Ectodermal cell (in vitro differentiated cells): ENCODE results near the gene HOXD1.

Source experiments
- H3K27ac ChIP-seq: 2 replicates; pipeline ENCODE4 v1.7.0; 2013; ENCODE audit warnings: mild to moderate bottlenecking, low read depth, low read length; ENCODE audit not compliant: insufficient read depth, poor library complexity, severe bottlenecking
- H3K27me3 ChIP-seq: 2 replicates; pipeline ENCODE4 v1.7.0; 2013; ENCODE audit warnings: mild to moderate bottlenecking, low read length; ENCODE audit not compliant: insufficient read depth, control insufficient read depth, poor library complexity, severe bottlenecking
- H3K36me3 ChIP-seq: one replicate; pipeline ENCODE4 v1.7.0; 2013; ENCODE audit warnings: low read length; ENCODE audit not compliant: control insufficient read depth, insufficient read depth
- H3K4me1 ChIP-seq: one replicate; pipeline ENCODE4 v1.7.0; 2013; ENCODE audit warnings: low read length; ENCODE audit not compliant: control insufficient read depth, insufficient read depth
- H3K4me3 ChIP-seq: 2 replicates; pipeline ENCODE4 v1.7.0; 2013; ENCODE audit warnings: low read depth, low read length, control low read depth; ENCODE audit not compliant: insufficient read depth
- H3K9me3 ChIP-seq: 2 replicates; pipeline ENCODE4 v1.7.0; 2013; ENCODE audit warnings: mild to moderate bottlenecking, low read length, moderate library complexity; ENCODE audit not compliant: control insufficient read depth
- WGBS, 2 experiments: methylation state at CpG; one replicate each; pipeline ENCODE4 v1.1.7; 2013; ENCODE audit warnings: missing lambda C conversion rate in 2 of 2; 5-methylcytosine and 5-hydroxymethylcytosine counted together

The HOXD1 gene

GRCh38 chr2:176167398-176167797 lies 21.1 kb upstream of the HOXD1 start:
- Histone ChIP-seq H3K4me1 (no peaks in the 10 kb centered on the region), H3K36me3 (no peaks in the 10 kb centered on the region), H3K9me3 (no peaks in the 10 kb centered on the region), H3K27ac (no peak overlapping the region), H3K4me3 (no peak overlapping the region), H3K27me3 (peaks cover 100% of the 10 kb centered on the region)
- 53% methylated on average over 1 of the region's 1 CpG; no CpG with 5 or more reads in 1 of the 2 experiments for WGBS, 2 experiments

- Histone ChIP-seq H3K4me3 (no peak overlapping the region), H3K9me3 (no peaks in the 10 kb centered on the region), H3K27ac (no peak overlapping the region), H3K27me3 (peaks cover 100% of the 10 kb centered on the region), H3K36me3 (no peaks in the 10 kb centered on the region), H3K4me1 (no peaks in the 10 kb centered on the region)
- WGBS, 2 experiments, result 40 to 44% methylated on average over 5 of the region's 5 CpGs
These were observed 19.3 kb upstream of the HOXD1 start for GRCh38 chr2:176169181-176169580.

- H3K4me1 ChIP-seq, result peaks cover 3% of the 10 kb centered on the region
- H3K9me3 ChIP-seq, result no peaks in the 10 kb centered on the region
- no peaks in the 10 kb centered on the region for H3K36me3 ChIP-seq
- no peak overlapping the region for H3K4me3 ChIP-seq
- no peak overlapping the region for H3K27ac ChIP-seq
- 63 to 64% methylated on average over 2 of the region's 2 CpGs for WGBS, 2 experiments
- peaks cover 100% of the 10 kb centered on the region for H3K27me3 ChIP-seq
These were observed 18.8 kb upstream of the HOXD1 start for GRCh38 chr2:176169711-176170110.

- Histone ChIP-seq H3K27me3 (peaks cover 100% of the 10 kb centered on the region), H3K4me1 (peaks cover 6% of the 10 kb centered on the region), H3K4me3 (no peak overlapping the region), H3K9me3 (no peaks in the 10 kb centered on the region), H3K27ac (no peak overlapping the region), H3K36me3 (no peaks in the 10 kb centered on the region)
- WGBS, 2 experiments, result 13% methylated on average over 1 of the region's 1 CpG; no CpG with 5 or more reads in 1 of the 2 experiments
These were observed 17.7 kb upstream of the HOXD1 start for GRCh38 chr2:176170602-176171305.

- H3K36me3 ChIP-seq, result no peaks in the 10 kb centered on the region
- peaks cover 100% of the 10 kb centered on the region for H3K27me3 ChIP-seq
- 2% methylated on average over 50 of the region's 51 CpGs for whole genome bisulfite sequencing, 2 experiments
- H3K27ac ChIP-seq, result no peak overlapping the region
- no peaks in the 10 kb centered on the region for H3K9me3 ChIP-seq
- H3K4me1 ChIP-seq, result peaks cover 6% of the 10 kb centered on the region
- H3K4me3 ChIP-seq, result no peak overlapping the region
These were observed 17.0 kb upstream of the HOXD1 start for GRCh38 chr2:176171351-176172006.

- peaks cover 100% of the 10 kb centered on the region for H3K27me3 ChIP-seq
- 5% methylated on average over 60 of the region's 60 CpGs for WGBS, 2 experiments
These were observed 16.2 kb upstream of the HOXD1 start for GRCh38 chr2:176172007-176172894.

GRCh38 chr2:176172895-176173566 lies 15.4 kb upstream of the HOXD1 start:
- peaks cover 100% of the 10 kb centered on the region for H3K27me3 ChIP-seq
- H3K36me3 ChIP-seq, result no peaks in the 10 kb centered on the region
- WGBS, 2 experiments, result 11 to 14% methylated on average over 8 to 13 of the region's 14 CpGs
- no peak overlapping the region for H3K27ac ChIP-seq
- H3K9me3 ChIP-seq, result no peaks in the 10 kb centered on the region
- H3K4me3 ChIP-seq, result no peak overlapping the region
- H3K4me1 ChIP-seq, result peaks cover 6% of the 10 kb centered on the region

More at GRCh38 chr2:176172007-176172894, 16.2 kb upstream of the HOXD1 start:
- Histone ChIP-seq H3K4me3 (no peak overlapping the region), H3K36me3 (no peaks in the 10 kb centered on the region), H3K9me3 (no peaks in the 10 kb centered on the region), H3K4me1 (peaks cover 6% of the 10 kb centered on the region), H3K27ac (no peak overlapping the region)

- no peaks in the 10 kb centered on the region for H3K9me3 ChIP-seq
- H3K36me3 ChIP-seq, result no peaks in the 10 kb centered on the region
- 26 to 31% methylated on average over 2 to 7 of the region's 7 CpGs for WGBS, 2 experiments
- peaks cover 6% of the 10 kb centered on the region for H3K4me1 ChIP-seq
- H3K4me3 ChIP-seq, result no peak overlapping the region
- H3K27ac ChIP-seq, result no peak overlapping the region
- peaks cover 100% of the 10 kb centered on the region for H3K27me3 ChIP-seq
These were observed 14.7 kb upstream of the HOXD1 start for GRCh38 chr2:176173567-176174381.

GRCh38 chr2:176174382-176174823 lies 14.1 kb upstream of the HOXD1 start:
- peak overlapping the region; percentile 1 for H3K4me3 ChIP-seq
- no peak overlapping the region for H3K27ac ChIP-seq
- H3K9me3 ChIP-seq, result no peaks in the 10 kb centered on the region
- peaks cover 100% of the 10 kb centered on the region for H3K27me3 ChIP-seq
- 1% methylated on average over 14 of the region's 14 CpGs for WGBS, 2 experiments
- no peaks in the 10 kb centered on the region for H3K36me3 ChIP-seq
- peaks cover 6% of the 10 kb centered on the region for H3K4me1 ChIP-seq
